Measurements from ENCODE around the gene PRR18.

PRR18 gene

GRCh38 chr6:166274163-166274562 is 34.0 kb downstream of the PRR18 start:
- no peak for DNase-seq

- DNase-seq, result no peak
Observed at GRCh38 chr6:166271376-166271765, 36.8 kb downstream of the PRR18 start.

DNA sequence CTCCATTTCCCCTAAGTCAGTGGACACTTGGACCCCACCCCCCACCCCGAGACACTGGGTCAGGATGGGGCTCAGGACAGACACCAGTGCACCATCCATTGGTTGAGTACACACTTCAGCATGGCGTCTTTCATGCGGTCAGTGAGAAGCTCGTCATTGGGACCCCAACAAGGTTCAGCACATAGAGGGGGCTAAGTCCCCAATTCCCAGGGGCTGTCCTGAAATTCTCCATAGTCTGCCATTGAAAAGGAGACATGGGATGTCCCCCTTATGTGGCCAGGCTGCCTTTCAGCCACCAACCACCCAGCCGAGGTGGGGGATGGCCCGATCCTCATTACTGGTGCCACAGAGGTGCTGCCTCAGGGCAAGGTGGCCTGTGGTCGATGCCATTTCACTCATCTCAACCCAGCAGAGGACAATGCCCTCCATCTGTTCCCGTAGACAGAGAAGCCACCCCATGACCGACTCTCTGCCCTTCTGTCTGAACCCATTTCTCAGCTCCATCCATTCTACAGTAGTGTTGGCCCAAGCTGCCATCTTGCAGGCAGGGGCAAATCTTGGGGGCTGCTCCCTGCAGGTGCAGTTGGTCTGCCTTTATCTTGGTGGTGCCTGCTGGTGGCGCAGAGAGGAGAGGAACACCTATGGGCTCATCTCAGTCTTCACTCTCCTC is 37.4 kb downstream of the PRR18 start:
- no peak for DNase-seq

- DNase-seq, result no peak
Observed at GRCh38 chr6:166269301-166270039, 38.7 kb downstream of the PRR18 start.

DNA sequence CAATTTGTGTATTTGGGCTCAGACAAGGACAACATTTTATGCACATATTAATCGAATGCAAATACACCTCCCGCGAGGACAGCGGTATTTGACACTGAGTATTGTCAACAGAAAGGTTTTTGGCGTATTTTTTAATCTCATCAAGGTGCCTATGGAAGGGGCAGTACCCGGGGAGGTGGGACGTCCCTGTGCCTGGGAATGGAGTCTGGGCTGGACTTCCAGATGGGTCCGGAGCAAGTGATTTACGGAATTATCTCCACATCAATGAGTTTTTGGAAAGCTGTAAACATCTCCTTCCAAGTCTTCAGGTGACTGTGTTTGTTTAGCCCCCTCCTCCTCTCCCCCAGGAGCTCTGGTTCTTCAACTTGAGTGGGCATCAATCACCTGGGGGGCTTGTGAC is 39.8 kb downstream of the PRR18 start:
- no peak for DNase-seq

- DNase-seq, result no peak
Observed at GRCh38 chr6:166267526-166267925, 40.7 kb downstream of the PRR18 start.

- DNase-seq, result no peak
Observed at GRCh38 chr6:166266336-166266735, 41.9 kb downstream of the PRR18 start.

DNA sequence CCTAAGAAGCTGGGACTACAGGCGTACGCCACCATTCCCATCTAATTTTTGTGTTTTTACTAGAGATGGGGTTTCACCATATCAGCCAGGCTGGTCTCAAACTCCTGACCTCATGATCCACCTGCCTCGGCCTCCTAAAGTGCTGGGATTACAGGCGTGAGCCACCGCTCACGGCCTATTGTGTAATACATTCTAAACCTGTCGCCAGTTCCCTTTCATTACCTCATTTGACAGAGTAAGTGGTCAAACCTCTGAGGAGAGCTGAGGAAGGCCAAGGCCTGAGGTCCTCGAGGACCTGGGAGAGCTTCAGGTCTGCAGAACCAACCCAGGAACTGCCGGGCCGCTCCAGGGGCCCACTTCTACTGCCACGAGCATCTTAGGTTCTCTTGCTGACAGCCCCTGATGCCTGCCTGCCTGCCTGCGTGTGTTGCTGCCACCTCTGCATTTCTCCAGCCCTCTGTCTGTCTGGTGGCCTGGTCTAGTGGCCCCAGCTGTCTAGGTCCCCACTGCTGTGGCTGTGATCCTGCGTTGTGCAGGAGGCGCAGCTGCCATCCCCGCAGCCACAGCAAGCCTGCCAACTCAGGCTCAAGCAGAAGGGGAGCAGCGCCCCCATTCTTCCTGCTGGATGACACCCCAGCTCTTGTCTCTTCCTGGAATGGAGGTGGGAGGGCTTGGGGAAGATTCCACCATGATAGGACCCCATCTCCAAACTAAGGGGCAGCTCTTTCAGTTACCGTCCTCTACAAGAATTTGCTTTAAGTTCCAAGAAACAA is 45.3 kb downstream of the PRR18 start:
- DNase-seq, result no peak

DNA sequence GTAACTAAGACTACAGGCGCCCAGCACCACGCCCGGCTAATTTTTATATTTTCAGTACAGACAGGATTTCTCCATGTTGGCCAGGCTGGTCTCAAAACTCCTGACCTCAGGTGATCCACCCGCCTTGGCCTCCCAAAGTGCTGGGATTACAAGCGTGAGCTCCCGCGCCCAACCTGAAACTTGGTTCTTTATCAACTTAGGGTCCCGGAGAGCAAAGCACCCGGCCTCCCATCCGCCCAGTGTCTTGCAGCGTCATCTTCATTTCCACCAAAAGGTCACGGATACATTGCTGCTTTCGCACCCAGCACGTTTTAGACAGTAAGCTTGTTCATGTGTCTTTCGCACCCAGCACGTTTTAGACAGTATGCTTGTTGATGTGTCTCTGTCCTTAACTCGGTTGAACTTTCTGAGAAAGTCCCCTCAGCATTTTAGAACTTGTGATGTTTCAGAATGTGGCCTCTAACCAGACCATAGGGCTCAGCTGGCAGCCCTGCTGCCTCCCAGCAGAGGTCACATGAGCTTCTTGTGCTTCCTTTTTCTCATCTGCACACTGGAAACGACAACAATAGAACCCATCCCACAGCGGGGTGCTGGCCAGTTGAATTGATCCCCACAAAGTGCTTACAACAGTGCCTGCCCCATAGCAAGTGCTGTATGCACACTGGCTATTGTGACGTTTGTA is 48.8 kb downstream of the PRR18 start:
- no peak for DNase-seq

GRCh38 chr6:166258854-166259276 is 49.3 kb downstream of the PRR18 start:
- no peak for DNase-seq

DNA sequence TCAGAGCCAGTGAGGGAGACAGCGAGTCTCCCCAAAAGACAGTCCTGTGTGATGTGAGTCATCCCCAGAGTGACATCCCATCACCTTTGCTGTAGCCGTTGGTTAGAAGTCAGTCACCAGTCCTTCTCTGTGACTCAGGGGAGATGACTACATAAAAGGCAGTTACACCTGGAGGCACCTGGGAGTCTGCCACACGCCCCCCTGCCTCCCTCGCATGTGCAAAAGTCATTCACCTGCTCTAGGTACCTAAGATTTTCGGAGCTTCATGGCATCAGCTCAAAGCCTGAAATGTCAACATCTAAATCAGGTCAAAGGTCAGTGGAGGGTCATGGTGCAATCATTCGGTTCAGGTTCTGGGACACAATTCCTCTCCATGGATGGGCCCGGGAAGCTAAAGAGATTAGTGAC is 50.3 kb downstream of the PRR18 start:
- no peak for DNase-seq
